H1 (cell line): ENCODE measurements around the gene UNC5B. TPM values are rescaled to one million over a fixed set of nuclear protein-coding genes. Genes with fewer than 3 reads are reported as not detected.

Experiments
- CTCF ChIA-PET: fragments of 300-600 bp; sonication (Branson Sonifier 250); formaldehyde crosslinking; loops from one replicate; lab custom pipeline; 2021; ENCODE audit not compliant: partially characterized antibody; lab: Charles Lee
- POLR2A ChIA-PET: fragments of 300-600 bp; sonication (Branson Sonifier 250); formaldehyde crosslinking; loops from one replicate; lab custom pipeline; 2021; ENCODE audit warnings: inconsistent platforms; ENCODE audit not compliant: partially characterized antibody; lab: Charles Lee
- DNase-seq, 2 experiments: peaks; one replicate each; pipeline versions ENCODE4 v3.0.0 to v3.0.0-alpha.2; 2010 to 2022; ENCODE audit warnings: low spot score in 2 of 2, low read depth in 1 of 2, mixed read lengths in 1 of 2
- FAIRE-seq: peaks from 2 replicates; lab custom pipeline; 2011; peaks lifted over from hg19 to GRCh38; lab: Jason Lieb, UNC
- H2AFZ ChIP-seq: 2 replicates; pipeline ENCODE4 v1.8.1; 2012; ENCODE audit warnings: low read length, inconsistent platforms
- H2AK5ac ChIP-seq: 2 replicates; pipeline ENCODE4 v1.6.1; 2013; ENCODE audit warnings: low read depth, low read length
- H2BK120ac ChIP-seq: replicated peaks from 2 replicates; pipeline ENCODE3; 2013; ENCODE audit warnings: low read depth, low read length, inconsistent platforms
- H2BK12ac ChIP-seq: 2 replicates; pipeline ENCODE4 v1.6.1; 2013; ENCODE audit warnings: low read depth, low read length
- H2BK15ac ChIP-seq: 2 replicates; pipeline ENCODE4 v1.6.1; 2013; ENCODE audit warnings: low read length
- H2BK20ac ChIP-seq: 2 replicates; pipeline ENCODE4 v1.6.1; 2013; ENCODE audit warnings: low read length
- H2BK5ac ChIP-seq: 2 replicates; pipeline ENCODE4 v1.6.1; 2013; ENCODE audit warnings: low read depth, low read length
- H3K14ac ChIP-seq: 2 replicates; pipeline ENCODE4 v1.6.1; 2013; ENCODE audit warnings: inconsistent platforms; ENCODE audit not compliant: insufficient read length
- H3K18ac ChIP-seq: 2 replicates; pipeline ENCODE4 v1.6.1; 2013; ENCODE audit warnings: low read length; ENCODE audit errors: extremely low read depth
- H3K23ac ChIP-seq: 2 replicates; pipeline ENCODE4 v1.6.1; 2013; ENCODE audit warnings: inconsistent platforms; ENCODE audit not compliant: insufficient read length
- H3K23me2 ChIP-seq: 2 replicates; pipeline ENCODE4 v1.6.1; 2013; ENCODE audit warnings: low read depth, low read length
- H3K27ac ChIP-seq: 2 replicates; pipeline ENCODE4 v1.6.1; 2011; ENCODE audit warnings: low read depth, low read length, inconsistent platforms
- H3K27me3 ChIP-seq, 4 experiments: replicated peaks in 1 of 4; 1 replicate in 1 of 4; 2 replicates in 3 of 4; pipeline versions ENCODE4 v1.6.1 to v1.8.1; 2011 to 2013; ENCODE audit warnings: low read length in 3 of 4, mild to moderate bottlenecking in 3 of 4, inconsistent platforms in 2 of 4, mixed read lengths in 2 of 4, moderate library complexity in 1 of 4; ENCODE audit not compliant: control insufficient read depth in 3 of 4, insufficient read depth in 3 of 4; ENCODE audit errors: extremely low read depth in 1 of 4
- H3K36me3 ChIP-seq, 4 experiments: 2 replicates each; pipeline versions ENCODE4 v1.6.1 to v1.8.1; 2011 to 2013; ENCODE audit warnings: mild to moderate bottlenecking in 4 of 4, low read length in 3 of 4, moderate library complexity in 2 of 4, control low read depth in 1 of 4, inconsistent platforms in 1 of 4; ENCODE audit not compliant: insufficient read depth in 4 of 4, control insufficient read depth in 2 of 4
- H3K4ac ChIP-seq: replicated peaks from 2 replicates; pipeline ENCODE3; 2013; ENCODE audit warnings: low read length, low read depth, mixed read lengths, inconsistent platforms; ENCODE audit not compliant: insufficient read length
- H3K4me1 ChIP-seq, 4 experiments: replicated peaks in 1 of 4; 1 replicate in 1 of 4; 2 replicates in 3 of 4; pipeline versions ENCODE4 v1.6.1 to v1.8.1; 2011 to 2013; ENCODE audit warnings: low read length in 3 of 4, inconsistent platforms in 2 of 4, mixed read lengths in 1 of 4; ENCODE audit not compliant: insufficient read depth in 4 of 4, control insufficient read depth in 3 of 4
- H3K4me2 ChIP-seq, 2 experiments: 2 replicates each; pipeline versions ENCODE4 v1.6.1 to v1.8.1; 2011 to 2013; ENCODE audit warnings: low read depth in 2 of 2, low read length in 2 of 2, control low read depth in 1 of 2, inconsistent platforms in 1 of 2, mild to moderate bottlenecking in 1 of 2; ENCODE audit not compliant: insufficient read depth in 1 of 2
- H3K4me3 ChIP-seq, 4 experiments: fragments of 200-600, 300-600 bp in 1 of 4; sonication (generic), shearing (Covaris generic), sonication (Bioruptor Twin) in 1 of 4; 2 replicates each; pipeline versions ENCODE4 v1.5.1 to v1.8.1; 2011 to 2016; ENCODE audit warnings: low read length in 4 of 4, low read depth in 3 of 4, control low read depth in 2 of 4, inconsistent platforms in 2 of 4, mild to moderate bottlenecking in 2 of 4, mixed read lengths in 1 of 4, moderate library complexity in 1 of 4; ENCODE audit not compliant: insufficient read depth in 2 of 4; ENCODE audit errors: extremely low read depth in 1 of 4
- H3K56ac ChIP-seq: replicated peaks from 2 replicates; pipeline ENCODE3; 2013; ENCODE audit warnings: low read depth, mild to moderate bottlenecking, mixed read lengths, low read length, inconsistent platforms; ENCODE audit not compliant: insufficient read length
- H3K79me1 ChIP-seq: 2 replicates; pipeline ENCODE4 v1.6.1; 2013; ENCODE audit warnings: low read depth, low read length, control low read depth
- H3K79me2 ChIP-seq, 2 experiments: 2 replicates each; pipeline versions ENCODE4 v1.6.1 to v1.8.1; 2012 to 2013; ENCODE audit warnings: low read length in 2 of 2, mild to moderate bottlenecking in 2 of 2, inconsistent platforms in 1 of 2; ENCODE audit not compliant: insufficient read depth in 2 of 2, control insufficient read depth in 1 of 2
- H3K9ac ChIP-seq, 4 experiments: replicated peaks in 1 of 4; 1 replicate in 1 of 4; 2 replicates in 3 of 4; pipeline versions ENCODE4 v1.6.1 to v1.8.1; 2011 to 2013; ENCODE audit warnings: low read depth in 3 of 4, low read length in 3 of 4, control low read depth in 2 of 4, mild to moderate bottlenecking in 2 of 4, moderate library complexity in 2 of 4, inconsistent platforms in 1 of 4; ENCODE audit errors: extremely low read depth in 1 of 4
- H3K9me3 ChIP-seq, 2 experiments: 2 replicates each; pipeline versions ENCODE4 v1.6.1 to v1.8.1; 2012 to 2013; ENCODE audit warnings: mild to moderate bottlenecking in 2 of 2, moderate library complexity in 2 of 2, control low read depth in 1 of 2, inconsistent platforms in 1 of 2, low read depth in 1 of 2, low read length in 1 of 2, mixed read lengths in 1 of 2; ENCODE audit not compliant: insufficient read depth in 2 of 2
- H4K20me1 ChIP-seq, 2 experiments: replicated peaks in 1 of 2; 2 replicates each; pipeline versions ENCODE3 to v1.8.1; 2011 to 2013; ENCODE audit warnings: inconsistent platforms in 2 of 2, low read length in 2 of 2, mild to moderate bottlenecking in 1 of 2; ENCODE audit not compliant: insufficient read depth in 2 of 2, control insufficient read depth in 1 of 2
- H4K5ac ChIP-seq: 2 replicates; pipeline ENCODE4 v1.6.1; 2013; ENCODE audit warnings: low read length, low read depth, mixed read lengths, inconsistent platforms; ENCODE audit not compliant: insufficient read length
- H4K8ac ChIP-seq: 2 replicates; pipeline ENCODE4 v1.8.0; 2013; ENCODE audit warnings: mild to moderate bottlenecking, moderate library complexity, low read length, inconsistent platforms; ENCODE audit not compliant: insufficient read depth; ENCODE audit errors: extremely low read depth
- H4K91ac ChIP-seq: replicated peaks from 2 replicates; pipeline ENCODE3; 2013; ENCODE audit warnings: low read length, mixed read lengths, inconsistent platforms; ENCODE audit not compliant: insufficient read length
- USF2 ChIP-seq: IDR thresholded peaks from 2 replicates; pipeline ENCODE4 v1.6.1; 2011; ENCODE audit warnings: low read length, improper control_type of control experiment
- WGBS, 2 experiments: shearing (Covaris generic) in 1 of 2; methylation state at CpG; one replicate each; pipeline versions ENCODE4 v1.1.6 to v1.1.7; 2013 to 2015; ENCODE audit warnings: low lambda C conversion rate in 2 of 2, mixed read lengths in 2 of 2, inconsistent platforms in 1 of 2, low coverage in 1 of 2, missing lambda C conversion rate in 1 of 2; ENCODE audit not compliant: insufficient replicate concordance in 2 of 2, insufficient coverage in 1 of 2, insufficient read length in 1 of 2; ENCODE audit errors: extremely low coverage in 1 of 2, missing lambda C conversion rate in 1 of 2; 5-methylcytosine and 5-hydroxymethylcytosine counted together
- polyA plus RNA-seq, 7 experiments: library from polyadenylated mRNA; depleted of rRNA in 3 of 7; stranded (reverse) in 5 of 7; unstranded in 2 of 7; fragments of >200 nt in 5 of 7; fragments of 200-250 nt in 2 of 7; gene quantifications; 1 replicate in 5 of 7; 2 replicates in 1 of 7; 4 replicates in 1 of 7; pipeline versions ENCODE4 v1.2.1 to v1.2.3, GENCODE V29; 2011 to 2013; ENCODE audit warnings: missing spikeins in 2 of 7, mixed read lengths in 2 of 7
- total RNA-seq: library from RNA; stranded (reverse); fragmentation: NEBNext Ultra II Directional; extraction: Animal tissue kit (Norgen Biotek cat#: 25700); gene quantifications from 2 replicates; pipeline ENCODE4 v1.2.1, GENCODE V29; 2021

The UNC5B gene
- total and polyA plus RNA-seq, 2 of the 8 experiments (the other 6 are each of a cell fraction or from before 2014, with no cell fraction given) = 27.9 to 31.8 TPM

DNA sequence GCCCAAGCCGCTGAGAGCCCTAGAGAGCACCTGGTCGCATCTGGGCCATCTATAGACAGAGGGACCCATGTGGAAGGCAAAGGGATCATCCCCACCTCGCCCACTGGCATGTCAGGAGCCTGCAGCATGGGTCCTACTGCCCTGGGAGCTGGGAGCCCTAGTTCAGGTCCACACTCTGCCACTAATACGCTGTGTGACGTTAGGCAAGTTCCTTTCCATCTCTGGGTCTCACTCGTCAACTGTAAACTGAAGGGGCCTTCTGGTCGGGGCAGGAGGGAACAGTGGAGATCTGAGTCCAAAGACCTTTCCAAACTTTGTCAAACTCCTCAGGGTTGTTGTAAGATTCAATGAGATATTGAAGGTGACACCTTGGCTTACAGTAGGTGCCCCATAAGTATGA lies 23.4 kb downstream of the UNC5B start:
- Histone ChIP-seq H3K4ac (no peak overlapping the region), H3K27ac (no peak overlapping the region), H4K5ac (no peak overlapping the region), H2BK5ac (no peak overlapping the region), H3K36me3 (no peaks in the 10 kb centered on the region), H3K4me3 (no peak overlapping the region), H3K9ac (no peak overlapping the region), H3K14ac (no peak overlapping the region), H3K79me2 (peaks cover 0 to 10% of the 10 kb centered on the region in 2 experiments; a peak in 1 of 4 replicates), H2BK15ac (no peak overlapping the region), H2BK120ac (no peak overlapping the region), H2AK5ac (no peak overlapping the region), H3K9me3 (no peaks in the 10 kb centered on the region), H3K23me2 (no peaks in the 10 kb centered on the region), H3K27me3 (0 out of 7 replicates have a peak, but pooled peaks cover 0 to 2% (median 0%) of the 10 kb centered on the region in 4 experiments), H3K56ac (no peak overlapping the region), H4K20me1 (peaks cover 7 to 13% of the 10 kb centered on the region in 2 experiments), H3K18ac (peak overlapping the region; percentile 6; the same call in 1 of the 2 replicates), H3K23ac (no peak overlapping the region), H3K4me1 (peaks cover 7 to 17% (median 13%) of the 10 kb centered on the region in 4 experiments), H4K91ac (no peak overlapping the region), H2BK12ac (no peak overlapping the region), H3K4me2 (no peak overlapping the region), H3K79me1 (peaks cover 12% of the 10 kb centered on the region), H2AFZ (no peak overlapping the region), H2BK20ac (no peak overlapping the region), H4K8ac (no peak overlapping the region)
- WGBS, 2 experiments = 82% methylated on average over 7 of the region's 7 CpGs; no CpG with 5 or more reads in 1 of the 2 experiments
- no peak for TF ChIP-seq USF2
- DNase-seq (no peak), FAIRE-seq (no peak)
- ChIA-PET POLR2A (interaction anchor here (1.1 to 1.5 kb wide), 4 partner anchors 9 to 34 kb away, joined by 3 to 4 read pairs (median 3); no protein-coding TSS in a partner anchor), CTCF (interaction anchor here (0.6 to 7.2 kb wide), 11 partner anchors 9 to 1089 kb away, joined by 3 to 58 read pairs (median 4); partner anchors contain the start of gene TYSND1)
